Measurements from ENCODE around the gene PRKAB2.
"Not testable (repeated sequence)": the region's sequence is repeated elsewhere in the genome, so short reads cannot be mapped to it uniquely, and the experiment has no call there.

The PRKAB2 gene

GRCh38 chr1:147152772-147153171, 19.5 kb downstream of the PRKAB2 start:
- no peaks in the 10 kb centered on the region for H3K4me1 ChIP-seq (ENCODE audit: control insufficient read depth, insufficient read depth, low read length, poor library complexity, severe bottlenecking)
- WGBS, 2 experiments (ENCODE audit: insufficient coverage in 2 of 2): 90 to 91% methylated on average over 3 of the region's 3 CpGs
- H3K9me3 ChIP-seq (ENCODE audit: control insufficient read depth, low read length): no peaks in the 10 kb centered on the region
- H3K4me3 ChIP-seq (ENCODE audit: extremely low read depth, insufficient read depth, low read length, poor library complexity, severe bottlenecking): no peak overlapping the region
- H3K36me3 ChIP-seq (ENCODE audit: control insufficient read depth, insufficient read depth, low read length): peaks cover 32% of the 10 kb centered on the region
- no peak overlapping the region for H3K27ac ChIP-seq (ENCODE audit: low read depth, low read length, severe bottlenecking)

GRCh38 chr1:147151244-147151643, 21.0 kb downstream of the PRKAB2 start:
- Histone ChIP-seq H3K9me3 (ENCODE audit: control insufficient read depth, low read length) (no peaks in the 10 kb centered on the region), H3K27ac (ENCODE audit: low read depth, low read length, severe bottlenecking) (no peak overlapping the region), H3K36me3 (ENCODE audit: control insufficient read depth, insufficient read depth, low read length) (peaks cover 17% of the 10 kb centered on the region), H3K4me3 (ENCODE audit: extremely low read depth, insufficient read depth, low read length, poor library complexity, severe bottlenecking) (no peak overlapping the region), H3K4me1 (ENCODE audit: control insufficient read depth, insufficient read depth, low read length, poor library complexity, severe bottlenecking) (no peaks in the 10 kb centered on the region)
- 50 to 100% methylated on average over 1 of the region's 1 CpG for WGBS, 2 experiments (ENCODE audit: insufficient coverage in 2 of 2)

- Histone ChIP-seq H3K27ac (ENCODE audit: low read depth, low read length, severe bottlenecking) (no peak overlapping the region), H3K9me3 (ENCODE audit: control insufficient read depth, low read length) (no peaks in the 10 kb centered on the region), H3K36me3 (ENCODE audit: control insufficient read depth, insufficient read depth, low read length) (no peaks in the 10 kb centered on the region), H3K4me3 (ENCODE audit: extremely low read depth, insufficient read depth, low read length, poor library complexity, severe bottlenecking) (no peak overlapping the region), H3K4me1 (ENCODE audit: control insufficient read depth, insufficient read depth, low read length, poor library complexity, severe bottlenecking) (no peaks in the 10 kb centered on the region)
- 100% methylated on average over 1 of the region's 2 CpGs; no CpG with 5 or more reads in 1 of the 2 experiments for WGBS, 2 experiments (ENCODE audit: insufficient coverage in 2 of 2)
Measured at GRCh38 chr1:147142886-147143285, 29.4 kb downstream of the PRKAB2 start.

GRCh38 chr1:147130721-147131120, 41.5 kb downstream of the PRKAB2 start:
- not testable (repeated sequence) for H3K4me3 ChIP-seq (ENCODE audit: extremely low read depth, insufficient read depth, low read length, poor library complexity, severe bottlenecking); H3K9me3 ChIP-seq (ENCODE audit: control insufficient read depth, low read length); H3K27ac ChIP-seq (ENCODE audit: low read depth, low read length, severe bottlenecking); H3K36me3 ChIP-seq (ENCODE audit: control insufficient read depth, insufficient read depth, low read length); H3K4me1 ChIP-seq (ENCODE audit: control insufficient read depth, insufficient read depth, low read length, poor library complexity, severe bottlenecking)
- WGBS, 2 experiments (ENCODE audit: insufficient coverage in 2 of 2): 100% methylated on average over 1 of the region's 1 CpG; no CpG with 5 or more reads in 1 of the 2 experiments

DNA sequence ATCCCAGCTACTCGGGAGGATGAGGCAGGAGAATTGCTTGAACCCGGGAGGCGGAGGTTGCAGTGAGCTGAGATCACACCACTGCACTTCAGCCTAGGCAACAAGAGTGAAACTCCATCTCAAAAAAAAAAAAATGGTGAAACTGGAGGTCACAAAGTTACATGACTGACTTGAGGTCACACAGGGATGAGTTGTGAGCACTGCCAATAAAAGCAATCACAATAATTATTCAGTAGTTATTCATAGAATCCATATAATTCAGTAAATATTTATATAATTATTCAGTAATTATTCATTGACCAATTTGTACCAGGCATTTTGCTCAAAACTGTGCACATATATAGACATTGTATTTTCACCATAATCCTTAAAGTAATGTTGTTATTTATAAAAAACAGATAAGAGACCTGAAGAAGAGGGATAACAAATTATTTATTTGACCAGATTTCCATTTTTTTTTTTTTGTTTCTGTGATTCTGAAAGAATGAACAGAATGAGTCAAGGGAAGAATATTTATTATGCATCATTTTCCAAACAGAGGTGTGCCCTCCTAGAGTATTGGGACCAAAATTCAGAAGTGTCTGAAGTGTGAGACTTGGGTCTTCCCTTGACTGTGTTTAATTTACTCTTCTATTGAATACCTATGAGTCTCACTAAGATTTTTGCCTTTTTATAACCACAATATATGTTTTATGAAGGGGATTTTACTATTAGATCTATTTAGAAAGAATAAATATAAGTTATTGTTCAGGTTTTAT, 43.0 kb downstream of the PRKAB2 start:
- H3K4me1 ChIP-seq (ENCODE audit: control insufficient read depth, insufficient read depth, low read length, poor library complexity, severe bottlenecking): no peaks in the 10 kb centered on the region
- H3K4me3 ChIP-seq (ENCODE audit: extremely low read depth, insufficient read depth, low read length, poor library complexity, severe bottlenecking): no peak overlapping the region
- 70 to 100% methylated on average over 1 to 2 of the region's 3 CpGs for WGBS, 2 experiments (ENCODE audit: insufficient coverage in 2 of 2)
- no peaks in the 10 kb centered on the region for H3K9me3 ChIP-seq (ENCODE audit: control insufficient read depth, low read length)
- H3K27ac ChIP-seq (ENCODE audit: low read depth, low read length, severe bottlenecking): no peak overlapping the region
- no peaks in the 10 kb centered on the region for H3K36me3 ChIP-seq (ENCODE audit: control insufficient read depth, insufficient read depth, low read length)

GRCh38 chr1:147124266-147124665, 48.0 kb downstream of the PRKAB2 start:
- no peak overlapping the region for H3K27ac ChIP-seq (ENCODE audit: low read depth, low read length, severe bottlenecking)
- WGBS, 2 experiments (ENCODE audit: insufficient coverage in 2 of 2): 60% methylated on average over 1 of the region's 2 CpGs
- H3K4me1 ChIP-seq (ENCODE audit: control insufficient read depth, insufficient read depth, low read length, poor library complexity, severe bottlenecking): no peaks in the 10 kb centered on the region
- H3K4me3 ChIP-seq (ENCODE audit: extremely low read depth, insufficient read depth, low read length, poor library complexity, severe bottlenecking): no peak overlapping the region
- no peaks in the 10 kb centered on the region for H3K9me3 ChIP-seq (ENCODE audit: control insufficient read depth, low read length)
- H3K36me3 ChIP-seq (ENCODE audit: control insufficient read depth, insufficient read depth, low read length): no peaks in the 10 kb centered on the region

DNA sequence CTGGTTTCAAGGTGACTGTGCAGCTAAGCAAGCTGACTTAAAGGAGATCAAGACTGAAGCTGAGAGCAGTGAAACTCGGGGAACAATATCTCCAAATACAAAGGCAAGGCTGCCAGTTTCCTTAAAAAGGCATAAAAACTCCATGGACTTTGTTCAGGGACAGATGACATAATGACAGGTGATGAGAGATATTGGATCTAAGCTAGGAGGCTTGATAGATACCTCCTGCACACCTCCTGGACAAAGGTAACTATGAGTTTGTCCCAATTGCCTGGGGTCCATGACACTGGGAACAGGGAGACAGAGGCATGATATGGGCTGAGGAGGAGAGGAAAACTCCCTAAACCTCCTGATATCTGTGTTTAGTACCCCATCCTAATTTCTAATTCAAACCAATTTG, 55.2 kb downstream of the PRKAB2 start:
- Histone ChIP-seq H3K4me3 (ENCODE audit: extremely low read depth, insufficient read depth, low read length, poor library complexity, severe bottlenecking) (no peak overlapping the region), H3K4me1 (ENCODE audit: control insufficient read depth, insufficient read depth, low read length, poor library complexity, severe bottlenecking) (no peaks in the 10 kb centered on the region), H3K27ac (ENCODE audit: low read depth, low read length, severe bottlenecking) (no peak overlapping the region), H3K9me3 (ENCODE audit: control insufficient read depth, low read length) (no peaks in the 10 kb centered on the region), H3K36me3 (ENCODE audit: control insufficient read depth, insufficient read depth, low read length) (no peaks in the 10 kb centered on the region)
- WGBS, 2 experiments (ENCODE audit: insufficient coverage in 2 of 2): 71 to 80% methylated on average over 1 of the region's 1 CpG

GRCh38 chr1:147115496-147115895, 56.8 kb downstream of the PRKAB2 start:
- no peak overlapping the region for H3K4me3 ChIP-seq (ENCODE audit: extremely low read depth, insufficient read depth, low read length, poor library complexity, severe bottlenecking)
- no peaks in the 10 kb centered on the region for H3K4me1 ChIP-seq (ENCODE audit: control insufficient read depth, insufficient read depth, low read length, poor library complexity, severe bottlenecking)
- 55 to 83% methylated on average over 1 to 2 of the region's 2 CpGs for WGBS, 2 experiments (ENCODE audit: insufficient coverage in 2 of 2)
- H3K9me3 ChIP-seq (ENCODE audit: control insufficient read depth, low read length): no peaks in the 10 kb centered on the region
- no peaks in the 10 kb centered on the region for H3K36me3 ChIP-seq (ENCODE audit: control insufficient read depth, insufficient read depth, low read length)
- no peak overlapping the region for H3K27ac ChIP-seq (ENCODE audit: low read depth, low read length, severe bottlenecking)

GRCh38 chr1:147115079-147115478, 57.2 kb downstream of the PRKAB2 start:
- not testable (repeated sequence) for H3K9me3 ChIP-seq (ENCODE audit: control insufficient read depth, low read length); H3K36me3 ChIP-seq (ENCODE audit: control insufficient read depth, insufficient read depth, low read length); H3K4me1 ChIP-seq (ENCODE audit: control insufficient read depth, insufficient read depth, low read length, poor library complexity, severe bottlenecking); H3K27ac ChIP-seq (ENCODE audit: low read depth, low read length, severe bottlenecking); H3K4me3 ChIP-seq (ENCODE audit: extremely low read depth, insufficient read depth, low read length, poor library complexity, severe bottlenecking)
- WGBS, 2 experiments (ENCODE audit: insufficient coverage in 2 of 2): 82 to 88% methylated on average over 1 to 3 of the region's 4 CpGs

DNA sequence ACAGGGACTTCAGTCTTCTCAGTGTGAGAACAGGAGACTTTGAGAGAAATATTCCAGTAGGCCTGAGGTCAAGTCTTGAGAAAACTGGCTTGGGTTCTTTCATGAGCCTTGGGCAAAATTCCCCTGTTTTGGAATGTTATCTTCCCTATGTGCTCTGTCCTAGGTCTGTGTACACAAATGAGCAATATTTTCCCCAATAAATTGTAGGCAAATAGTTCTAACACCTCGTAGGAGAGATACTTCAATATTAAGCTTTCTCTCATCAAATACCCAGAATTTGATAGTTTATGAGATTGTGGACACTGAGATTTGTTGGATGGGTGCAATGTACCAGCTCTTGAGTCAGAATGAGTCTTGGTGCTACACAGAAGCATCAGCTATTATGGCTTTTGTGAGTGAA, 57.9 kb downstream of the PRKAB2 start:
- H3K4me1 ChIP-seq (ENCODE audit: control insufficient read depth, insufficient read depth, low read length, poor library complexity, severe bottlenecking); H3K27ac ChIP-seq (ENCODE audit: low read depth, low read length, severe bottlenecking): not testable (repeated sequence)
- WGBS, 2 experiments (ENCODE audit: insufficient coverage in 2 of 2): no CpG with 5 or more reads among the region's 1 CpG

GRCh38 chr1:147111381-147112130, 60.7 kb downstream of the PRKAB2 start:
- Histone ChIP-seq H3K4me1 (ENCODE audit: control insufficient read depth, insufficient read depth, low read length, poor library complexity, severe bottlenecking) (peaks cover 5% of the 10 kb centered on the region), H3K27ac (ENCODE audit: low read depth, low read length, severe bottlenecking) (no peak overlapping the region), H3K36me3 (ENCODE audit: control insufficient read depth, insufficient read depth, low read length) (no peaks in the 10 kb centered on the region), H3K4me3 (ENCODE audit: extremely low read depth, insufficient read depth, low read length, poor library complexity, severe bottlenecking) (no peak overlapping the region), H3K9me3 (ENCODE audit: control insufficient read depth, low read length) (no peaks in the 10 kb centered on the region)
- 85 to 87% methylated on average over 6 to 7 of the region's 7 CpGs for WGBS, 2 experiments (ENCODE audit: insufficient coverage in 2 of 2)

More for the DNA sequence above, 57.9 kb downstream of the PRKAB2 start:
- H3K36me3 ChIP-seq (ENCODE audit: control insufficient read depth, insufficient read depth, low read length); H3K4me3 ChIP-seq (ENCODE audit: extremely low read depth, insufficient read depth, low read length, poor library complexity, severe bottlenecking); H3K9me3 ChIP-seq (ENCODE audit: control insufficient read depth, low read length): not testable (repeated sequence)
